Epithelial cell of esophagus (primary cell): ENCODE results near the gene PHF21B.

Experiments
- DNase-seq: peaks from one replicate; pipeline ENCODE4 v3.0.0; 2010; ENCODE audit warnings: low read depth
- H3K4me3 ChIP-seq: 2 replicates; pipeline ENCODE4 v1.5.1; 2011; ENCODE audit warnings: mild to moderate bottlenecking, low read length, control low read depth
- TF ChIP-seq, protein P1 (sequence below): IDR thresholded peaks from 2 replicates; pipeline ENCODE4 v1.5.1; 2011; ENCODE audit warnings: low read depth, mild to moderate bottlenecking, low read length, control low read depth, inconsistent platforms; ENCODE audit not compliant: insufficient read depth; ENCODE audit errors: missing control alignments

Gene PHF21B

GRCh38 chr22:44940130-44940529, 69.7 kb downstream of the PHF21B start:
- no peak for DNase-seq
- TF ChIP-seq, protein P1, sequence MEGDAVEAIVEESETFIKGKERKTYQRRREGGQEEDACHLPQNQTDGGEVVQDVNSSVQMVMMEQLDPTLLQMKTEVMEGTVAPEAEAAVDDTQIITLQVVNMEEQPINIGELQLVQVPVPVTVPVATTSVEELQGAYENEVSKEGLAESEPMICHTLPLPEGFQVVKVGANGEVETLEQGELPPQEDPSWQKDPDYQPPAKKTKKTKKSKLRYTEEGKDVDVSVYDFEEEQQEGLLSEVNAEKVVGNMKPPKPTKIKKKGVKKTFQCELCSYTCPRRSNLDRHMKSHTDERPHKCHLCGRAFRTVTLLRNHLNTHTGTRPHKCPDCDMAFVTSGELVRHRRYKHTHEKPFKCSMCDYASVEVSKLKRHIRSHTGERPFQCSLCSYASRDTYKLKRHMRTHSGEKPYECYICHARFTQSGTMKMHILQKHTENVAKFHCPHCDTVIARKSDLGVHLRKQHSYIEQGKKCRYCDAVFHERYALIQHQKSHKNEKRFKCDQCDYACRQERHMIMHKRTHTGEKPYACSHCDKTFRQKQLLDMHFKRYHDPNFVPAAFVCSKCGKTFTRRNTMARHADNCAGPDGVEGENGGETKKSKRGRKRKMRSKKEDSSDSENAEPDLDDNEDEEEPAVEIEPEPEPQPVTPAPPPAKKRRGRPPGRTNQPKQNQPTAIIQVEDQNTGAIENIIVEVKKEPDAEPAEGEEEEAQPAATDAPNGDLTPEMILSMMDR, result no peak
- no peak overlapping the region for H3K4me3 ChIP-seq

DNA sequence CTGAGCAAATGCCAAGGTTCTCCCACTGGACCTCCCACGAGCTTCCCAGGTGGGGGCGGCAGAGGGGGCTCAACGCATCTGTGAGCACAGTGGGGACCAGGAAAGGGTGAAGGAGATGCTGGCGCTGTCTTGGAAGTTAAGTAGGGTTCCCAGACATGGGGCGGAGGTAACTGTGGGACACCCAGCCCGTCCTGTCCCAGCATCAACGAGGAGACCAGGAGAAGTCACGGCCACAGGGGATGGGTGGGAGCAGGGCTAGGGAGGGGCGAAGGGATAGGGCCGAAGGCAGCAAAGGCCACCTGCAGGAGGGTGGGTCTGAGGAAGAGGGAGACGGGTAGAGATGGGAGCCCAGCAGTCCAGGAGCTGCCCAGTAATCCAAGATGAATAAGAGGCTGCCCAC, 70.4 kb downstream of the PHF21B start:
- TF ChIP-seq, protein P1, result no peak
- no peak for DNase-seq
- no peak overlapping the region for H3K4me3 ChIP-seq

GRCh38 chr22:44938886-44939285, 70.9 kb downstream of the PHF21B start:
- no peak overlapping the region for H3K4me3 ChIP-seq
- TF ChIP-seq, protein P1, result no peak
- DNase-seq, result no peak

- TF ChIP-seq, protein P1, result no peak
- no peak overlapping the region for H3K4me3 ChIP-seq
- DNase-seq, result no peak
Measured at GRCh38 chr22:44937216-44937615, 72.6 kb downstream of the PHF21B start.

DNA sequence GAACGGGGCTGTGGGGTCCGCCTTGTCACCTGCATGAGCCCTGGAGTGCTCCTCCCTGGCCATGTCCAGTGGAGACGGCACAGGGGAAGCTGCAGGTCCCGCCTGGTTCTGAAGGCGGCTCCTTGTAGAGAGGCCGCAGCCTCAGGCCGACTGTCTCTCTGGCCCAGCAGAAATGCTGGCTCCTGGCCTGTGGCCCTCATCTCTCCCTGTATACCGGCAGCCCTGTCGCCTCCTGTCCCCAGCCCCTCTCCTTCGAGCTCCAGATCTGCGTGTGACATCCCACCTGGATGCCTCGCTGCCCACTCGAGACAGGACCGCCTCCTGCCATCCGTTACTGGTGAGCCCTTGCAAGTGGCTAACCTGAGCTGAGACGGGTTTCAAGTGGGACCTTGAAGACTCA, 73.6 kb downstream of the PHF21B start:
- TF ChIP-seq, protein P1, result no peak
- H3K4me3 ChIP-seq, result no peak overlapping the region
- DNase-seq, result no peak

DNA sequence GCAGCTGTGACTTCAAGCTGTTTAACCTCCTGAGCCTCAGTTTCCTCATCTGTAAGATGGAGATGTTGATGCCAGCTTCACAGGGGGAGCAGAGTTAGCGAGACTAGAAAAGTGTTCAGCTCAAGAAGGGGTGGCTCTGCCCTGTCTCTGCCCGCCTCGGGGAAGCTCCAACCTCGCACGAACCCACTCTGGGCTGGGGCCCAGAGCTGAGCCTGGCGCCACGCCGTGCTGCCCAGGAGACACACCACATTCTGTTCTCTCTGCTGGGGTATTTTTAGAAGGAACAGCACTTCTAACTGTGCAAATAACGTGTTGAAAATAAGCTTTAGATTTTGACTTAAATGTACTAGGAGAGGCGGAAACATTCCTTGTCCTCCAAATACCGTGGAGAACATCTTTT, 74.1 kb downstream of the PHF21B start:
- DNase-seq, result no peak
- TF ChIP-seq, protein P1, result no peak
- no peak overlapping the region for H3K4me3 ChIP-seq

- TF ChIP-seq, protein P1, result no peak
- no peak overlapping the region for H3K4me3 ChIP-seq
- no peak for DNase-seq
Measured at GRCh38 chr22:44934454-44934735, 75.4 kb downstream of the PHF21B start.
